HG03442 (cell line): ENCODE results near the gene AJM1.
A peak's percentile ranks its signal among the peaks of the same experiment; 100 is the strongest.
"Not testable (repeated sequence)": the region's sequence is repeated elsewhere in the genome, so short reads cannot be mapped to it uniquely, and the experiment has no call there.

Experiments
- ATAC-seq: cut with Tn5 transposase; IDR thresholded peaks from one replicate; pipeline ENCODE4 v1.9.1; 2021; ENCODE audit warnings: mild to moderate bottlenecking, moderate library complexity; ENCODE audit not compliant: unreplicated experiment

Gene AJM1

GRCh38 chr9:136843159-136843800, 1.0 kb downstream of the AJM1 start:
- ATAC-seq, result not testable (repeated sequence)

GRCh38 chr9:136843801-136844740, 1.8 kb downstream of the AJM1 start:
- not testable (repeated sequence) for ATAC-seq

DNA sequence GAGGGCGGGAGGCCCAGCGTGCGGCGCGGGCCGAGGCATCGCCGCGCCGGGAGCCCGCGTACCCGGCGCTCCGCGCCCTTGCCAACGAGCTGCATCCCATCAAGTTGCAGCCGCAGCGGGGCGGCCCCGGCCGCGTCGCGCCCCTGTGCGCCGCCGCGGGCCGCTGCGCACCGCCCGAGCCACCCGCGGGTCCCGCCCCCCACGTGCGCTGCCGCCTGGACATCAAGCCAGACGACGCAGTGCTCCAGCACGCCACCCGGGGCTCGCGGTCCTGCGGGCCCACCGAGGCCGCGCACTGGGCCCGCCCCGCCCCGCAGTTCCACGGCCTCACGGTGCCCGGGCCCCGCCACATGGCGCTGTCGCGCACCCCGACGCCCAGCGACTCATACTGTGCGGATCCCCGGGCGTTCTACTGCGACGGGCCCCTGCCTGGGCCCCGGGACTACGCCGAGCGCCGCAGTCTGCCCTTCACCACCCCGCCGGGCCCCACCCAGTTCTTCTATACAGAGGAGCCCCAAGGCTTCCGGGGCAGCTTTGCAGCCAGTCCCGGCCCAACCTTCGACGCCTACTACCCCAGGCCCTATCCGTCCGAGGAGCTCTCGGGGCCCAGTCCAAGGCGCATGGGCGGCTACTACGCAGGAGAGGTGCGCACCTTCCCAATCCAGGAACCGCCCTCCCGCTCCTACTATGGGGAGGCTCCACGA, 2.6 kb downstream of the AJM1 start:
- no peak for ATAC-seq

DNA sequence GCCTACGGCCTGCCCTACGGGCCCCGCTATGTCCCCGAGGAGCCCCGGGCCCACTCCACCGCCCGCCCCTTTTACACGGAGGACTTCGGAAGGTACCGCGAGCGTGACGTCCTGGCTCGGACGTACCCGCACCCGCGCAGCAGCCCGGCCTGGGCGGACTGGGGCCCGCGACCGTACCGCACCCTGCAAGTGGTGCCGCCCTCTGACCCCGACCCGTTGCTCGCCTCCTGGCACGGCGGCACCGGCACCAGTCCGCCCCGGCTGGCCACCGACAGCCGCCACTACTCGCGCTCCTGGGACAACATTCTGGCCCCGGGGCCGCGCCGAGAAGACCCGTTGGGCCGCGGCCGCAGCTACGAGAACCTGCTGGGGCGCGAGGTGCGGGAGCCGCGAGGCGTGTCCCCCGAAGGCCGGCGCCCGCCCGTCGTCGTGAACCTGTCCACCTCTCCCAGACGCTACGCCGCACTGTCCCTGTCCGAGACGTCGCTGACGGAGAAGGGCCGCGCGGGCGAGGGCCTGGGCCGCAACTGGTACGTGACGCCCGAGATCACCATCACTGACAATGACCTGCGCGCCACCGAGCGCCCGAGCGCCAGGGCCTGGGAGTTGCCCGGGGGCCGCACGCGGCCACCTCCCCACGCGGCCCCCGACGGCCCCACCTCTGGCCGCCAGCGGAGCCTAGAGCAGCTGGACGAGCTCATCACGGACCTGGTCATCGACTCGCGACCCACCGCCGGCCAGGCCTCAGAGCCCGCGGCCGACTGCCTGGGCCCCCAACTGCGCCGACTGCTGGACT, 3.4 kb downstream of the AJM1 start:
- ATAC-seq, result no peak

DNA sequence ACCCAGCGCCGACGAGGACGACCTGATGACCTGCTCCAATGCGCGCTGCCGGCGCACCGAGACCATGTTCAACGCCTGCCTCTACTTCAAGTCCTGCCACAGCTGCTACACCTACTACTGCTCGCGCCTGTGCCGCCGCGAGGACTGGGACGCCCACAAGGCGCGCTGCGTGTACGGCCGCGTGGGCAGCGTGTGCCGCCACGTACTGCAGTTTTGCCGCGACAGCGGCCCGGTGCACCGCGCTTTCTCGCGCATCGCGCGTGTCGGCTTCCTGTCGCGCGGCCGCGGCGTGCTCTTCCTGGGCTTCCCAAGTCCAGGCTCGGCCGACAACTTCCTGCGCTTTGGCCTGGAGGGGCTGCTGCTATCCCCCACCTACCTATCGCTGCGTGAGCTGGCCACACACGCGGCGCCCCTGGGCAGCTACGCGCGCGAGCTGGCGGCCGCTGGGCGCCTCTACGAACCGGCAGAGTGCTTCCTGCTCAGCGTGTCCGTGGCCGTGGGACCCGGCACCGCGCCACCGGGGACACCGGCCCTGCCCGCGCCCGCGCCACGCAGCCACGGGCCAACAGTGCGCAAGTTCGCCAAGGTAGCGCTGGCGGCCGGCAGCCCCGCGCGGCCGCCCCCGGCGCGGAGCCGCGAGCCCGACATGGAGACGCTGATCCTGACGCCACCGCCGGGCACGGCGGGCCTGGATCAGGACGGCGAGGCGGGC, 4.3 kb downstream of the AJM1 start:
- ATAC-seq, result no peak

GRCh38 chr9:136847088-136847825, 5.0 kb downstream of the AJM1 start:
- ATAC-seq, result no peak

- no peak for ATAC-seq
These were observed 5.6 kb downstream of the AJM1 start for GRCh38 chr9:136847826-136848392.

DNA sequence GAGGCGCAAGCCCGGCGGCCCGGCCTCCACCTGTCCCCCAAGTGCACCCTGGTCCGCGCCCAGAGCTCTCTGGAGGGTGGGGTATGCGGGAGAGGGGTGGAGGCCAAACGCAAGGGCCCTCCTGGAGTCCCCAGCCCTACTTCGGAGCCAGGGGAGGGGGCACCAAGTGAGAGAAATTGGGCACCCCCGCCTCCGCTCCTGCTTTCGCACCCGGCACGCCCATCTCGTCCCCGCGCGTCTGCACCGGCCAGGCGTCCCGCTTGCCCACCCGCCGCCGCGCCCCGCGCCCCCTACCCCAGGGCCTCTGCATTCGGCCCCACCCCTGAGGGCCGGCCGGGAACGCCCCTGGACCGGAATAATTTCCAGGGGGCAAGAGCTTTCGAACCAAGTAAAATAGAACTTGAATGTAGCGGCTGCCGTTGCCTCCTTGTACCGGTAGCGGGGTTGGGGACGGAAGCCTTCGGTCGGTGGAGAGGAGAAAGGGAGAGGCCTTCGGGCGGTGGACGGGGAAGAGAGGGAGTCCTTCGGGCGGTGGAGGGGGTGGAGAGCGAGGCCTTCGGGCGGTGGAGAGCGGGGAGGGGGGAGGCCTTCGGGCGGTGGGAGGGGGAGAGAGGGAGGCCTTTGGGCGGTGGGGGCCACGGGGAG, 6.2 kb downstream of the AJM1 start:
- ATAC-seq, result no peak

DNA sequence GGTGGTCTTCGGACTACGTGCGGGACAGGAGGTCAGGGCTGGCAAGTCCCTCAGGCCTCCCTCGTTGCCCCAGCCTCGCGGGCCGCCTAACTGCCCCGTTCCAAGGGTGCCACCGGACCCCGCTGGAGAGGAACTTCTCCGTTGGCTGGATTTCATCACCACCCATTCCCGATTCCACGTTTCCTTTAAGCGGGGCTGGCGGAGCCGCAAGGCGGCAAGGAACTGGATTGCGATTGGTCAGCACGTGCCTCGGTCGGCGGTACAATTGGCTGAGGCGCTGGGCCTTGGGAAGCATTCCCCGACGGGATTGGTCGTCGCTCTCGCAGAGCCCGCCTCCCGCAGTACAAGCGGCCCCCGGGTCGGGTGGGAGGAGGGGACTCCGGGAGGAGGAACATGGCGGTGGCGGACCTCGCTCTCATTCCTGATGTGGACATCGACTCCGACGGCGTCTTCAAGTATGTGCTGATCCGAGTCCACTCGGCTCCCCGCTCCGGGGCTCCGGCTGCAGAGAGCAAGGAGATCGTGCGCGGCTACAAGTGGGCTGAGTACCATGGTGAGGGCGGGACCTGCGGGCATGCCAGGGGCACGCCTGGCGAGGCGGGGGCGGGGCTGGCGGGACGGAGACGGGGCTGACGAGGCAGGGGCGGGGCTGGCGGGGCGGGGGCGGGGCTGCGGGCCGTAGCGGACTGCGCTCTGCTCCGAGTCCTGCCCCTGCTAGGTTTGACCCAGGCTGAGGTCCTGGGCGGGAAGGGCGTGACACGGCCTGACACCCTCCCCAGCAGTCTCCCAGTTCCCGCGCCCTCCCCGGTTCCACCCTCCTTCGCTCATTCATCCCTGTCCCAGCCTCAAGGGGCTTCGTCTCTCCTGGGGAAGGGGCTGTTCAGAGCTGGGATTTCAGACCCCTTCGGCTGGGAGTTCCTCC, 7.0 kb downstream of the AJM1 start, which contains the start of gene PHPT1:
Gene PHPT1, plus strand, starts transcription at position 372 of the 922 bp plus-strand sequence. Its CDS starts 22 bp downstream, at position 394.
- peak; percentile 76 for ATAC-seq

- no peak for ATAC-seq
These were observed 7.9 kb downstream of the AJM1 start for GRCh38 chr9:136849960-136850865.

- no peak for ATAC-seq
These were observed 8.8 kb downstream of the AJM1 start for GRCh38 chr9:136850866-136851775.

GRCh38 chr9:136851941-136852663, 9.8 kb downstream of the AJM1 start, which contains the start of gene MAMDC4:
TSS of gene MAMDC4 (plus strand) at chr9:136852346. CDS start at chr9:136852417, 71 bp downstream.
- no peak for ATAC-seq

DNA sequence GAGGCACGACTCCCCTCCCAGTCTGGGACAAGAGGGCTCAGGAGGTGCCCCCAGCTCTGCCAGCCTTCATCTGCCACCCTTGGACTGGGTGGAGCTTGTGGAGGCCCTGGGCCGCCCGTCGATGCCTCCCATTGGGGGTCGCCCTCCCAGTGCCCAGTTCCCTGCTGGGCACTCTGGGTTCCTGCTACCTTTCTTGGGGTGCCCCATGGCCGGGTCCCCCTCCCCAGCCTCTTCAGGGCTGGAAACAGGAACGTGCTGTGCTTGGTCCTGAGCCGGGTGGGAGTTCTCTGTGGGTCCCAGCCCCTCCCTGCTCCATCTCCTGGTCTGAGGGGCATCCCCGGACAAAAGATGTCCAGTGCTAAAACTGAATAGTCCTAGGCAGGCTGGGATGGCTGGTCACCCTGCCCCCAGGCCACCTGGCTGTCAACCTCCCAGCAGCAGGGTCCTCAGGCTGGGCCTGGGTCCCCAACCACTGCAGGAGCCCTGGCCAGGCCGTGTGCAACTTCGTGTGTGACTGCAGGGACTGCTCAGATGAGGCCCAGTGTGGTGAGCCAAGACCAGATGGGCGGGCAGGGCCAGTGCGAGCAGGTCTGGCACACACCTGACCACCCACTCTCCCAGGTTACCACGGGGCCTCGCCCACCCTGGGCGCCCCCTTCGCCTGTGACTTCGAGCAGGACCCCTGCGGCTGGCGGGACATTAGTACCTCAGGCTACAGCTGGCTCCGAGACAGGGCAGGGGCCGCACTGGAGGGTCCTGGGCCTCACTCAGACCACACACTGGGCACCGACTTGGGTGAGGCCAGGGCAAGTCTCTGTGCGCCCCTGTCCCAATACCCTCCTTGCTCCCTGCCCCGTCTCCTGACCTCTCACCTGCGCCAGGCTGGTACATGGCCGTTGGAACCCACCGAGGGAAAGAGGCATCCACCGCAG, 10.7 kb downstream of the AJM1 start:
- ATAC-seq, result no peak
